HG03457 (cell line): ENCODE measurements around the gene LTBR.

Experiments
- ATAC-seq: cut with Tn5 transposase; IDR thresholded peaks from one replicate; pipeline ENCODE4 v1.9.1; 2021; ENCODE audit warnings: moderate number of reproducible peaks; ENCODE audit not compliant: unreplicated experiment

Gene LTBR

DNA sequence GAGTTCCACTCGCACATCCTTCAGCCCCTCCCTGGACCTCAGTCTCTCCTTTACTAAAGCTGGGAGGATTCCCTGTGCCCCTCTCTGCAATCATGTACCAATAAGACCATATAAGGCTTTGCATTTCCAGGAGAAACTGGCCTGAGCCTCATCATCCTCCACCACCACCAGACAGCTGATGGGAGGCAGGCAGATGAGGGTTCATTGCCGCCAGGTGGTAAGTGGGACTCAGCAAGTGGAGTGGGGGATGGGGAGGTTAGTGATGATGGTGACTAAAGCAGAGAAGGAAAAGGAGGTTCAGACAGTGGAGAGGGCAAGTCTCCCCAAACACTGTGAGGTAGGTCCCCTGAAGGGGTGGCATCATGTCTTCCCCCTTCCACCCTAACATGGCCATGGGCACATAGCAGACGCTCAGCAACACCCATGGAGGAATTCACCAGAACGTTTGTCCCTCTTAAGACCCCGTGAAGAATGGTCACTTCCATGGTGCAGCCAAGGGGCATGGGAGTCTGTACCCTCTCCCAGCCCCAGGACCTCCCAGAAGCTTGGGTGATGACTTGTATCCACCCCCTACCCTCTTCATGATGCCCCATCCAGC is 37.6 kb upstream of the LTBR start:
- ATAC-seq, result no peak

DNA sequence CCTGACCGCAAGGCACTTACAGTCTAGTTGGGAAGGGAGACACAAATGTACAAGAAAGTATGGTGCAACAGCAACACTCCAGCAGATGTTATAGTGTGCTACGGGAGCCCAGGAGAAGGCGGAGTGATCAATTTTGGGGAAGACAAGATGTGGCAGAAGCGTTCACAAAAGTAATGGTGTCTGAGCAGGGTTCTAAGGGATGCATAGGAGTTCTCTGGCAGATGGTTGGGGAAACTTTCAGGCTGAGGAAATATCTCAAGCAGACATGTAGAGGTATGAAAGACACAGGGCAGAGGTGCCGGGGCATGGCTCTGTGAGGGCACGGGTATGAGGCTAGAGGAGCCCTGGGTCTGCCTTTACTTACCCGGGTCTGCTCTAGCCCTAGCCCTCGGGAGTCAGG is 37.0 kb upstream of the LTBR start:
- ATAC-seq, result no peak

DNA sequence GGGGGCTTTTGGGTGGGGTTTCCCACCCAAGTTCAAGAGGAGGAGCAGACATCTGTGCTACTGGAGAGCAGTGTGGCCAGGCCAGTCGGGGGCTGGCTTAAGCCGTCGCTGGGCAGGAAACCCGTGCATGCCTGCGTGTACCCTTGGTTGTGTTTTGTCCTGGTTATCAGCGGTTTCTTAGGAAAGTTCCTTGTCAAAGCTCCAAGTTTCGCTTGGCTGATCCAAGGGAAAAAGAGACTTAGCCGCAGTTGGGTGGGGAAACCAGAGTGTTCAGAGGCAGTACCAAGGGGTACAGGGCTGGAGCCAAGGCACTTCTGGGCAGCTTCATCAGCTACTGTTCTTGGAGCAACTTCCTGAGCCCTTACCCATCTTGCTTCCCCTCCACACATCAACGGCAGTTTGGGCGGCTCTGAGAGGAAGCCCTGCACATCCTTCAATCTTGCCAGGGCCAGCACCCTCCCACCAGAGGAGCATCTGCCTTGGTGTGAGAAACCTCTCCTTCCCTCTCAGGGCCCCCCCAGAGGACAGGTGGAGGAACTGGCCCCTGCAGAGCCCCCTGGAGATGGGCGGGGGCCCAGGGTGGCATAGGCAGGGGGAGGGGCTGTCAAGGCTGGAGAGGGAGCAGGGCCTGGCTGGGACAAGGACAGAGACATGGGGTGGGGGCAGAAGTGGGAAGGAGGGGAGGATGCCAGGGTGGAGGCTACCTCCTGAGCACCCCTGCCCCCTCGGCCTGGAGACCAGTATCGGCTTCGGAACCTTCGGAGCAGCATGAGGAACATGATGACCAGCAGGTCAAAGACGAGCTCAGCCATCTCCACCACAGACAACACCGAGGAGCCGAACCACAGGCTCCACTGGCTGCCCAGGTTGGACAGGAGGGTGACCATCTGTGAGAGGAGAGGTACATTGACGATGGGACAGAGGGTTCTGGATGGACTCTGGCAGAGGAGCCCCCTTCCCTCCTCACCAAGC is 36.3 kb upstream of the LTBR start:
- ATAC-seq, result no peak

DNA sequence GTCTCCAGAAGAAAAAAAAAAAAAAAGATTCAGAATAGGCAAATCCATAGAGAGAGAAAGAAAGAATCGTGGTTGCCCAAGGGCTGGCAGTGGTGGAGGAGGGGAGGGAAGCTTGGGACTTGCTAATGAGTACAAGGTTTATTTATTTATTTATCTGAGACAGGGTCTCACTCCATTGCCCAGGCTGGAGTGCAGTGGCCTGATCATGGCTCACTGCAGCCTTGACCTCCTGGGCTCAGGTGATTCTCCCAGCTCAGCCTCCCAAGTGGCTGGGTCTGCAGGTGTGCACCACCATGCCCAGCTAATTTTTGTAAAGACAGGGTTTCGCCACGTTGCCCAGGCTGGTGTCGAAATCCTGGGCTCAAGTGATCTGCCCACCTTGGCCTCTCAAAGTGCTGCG is 32.3 kb upstream of the LTBR start:
- ATAC-seq, result no peak

DNA sequence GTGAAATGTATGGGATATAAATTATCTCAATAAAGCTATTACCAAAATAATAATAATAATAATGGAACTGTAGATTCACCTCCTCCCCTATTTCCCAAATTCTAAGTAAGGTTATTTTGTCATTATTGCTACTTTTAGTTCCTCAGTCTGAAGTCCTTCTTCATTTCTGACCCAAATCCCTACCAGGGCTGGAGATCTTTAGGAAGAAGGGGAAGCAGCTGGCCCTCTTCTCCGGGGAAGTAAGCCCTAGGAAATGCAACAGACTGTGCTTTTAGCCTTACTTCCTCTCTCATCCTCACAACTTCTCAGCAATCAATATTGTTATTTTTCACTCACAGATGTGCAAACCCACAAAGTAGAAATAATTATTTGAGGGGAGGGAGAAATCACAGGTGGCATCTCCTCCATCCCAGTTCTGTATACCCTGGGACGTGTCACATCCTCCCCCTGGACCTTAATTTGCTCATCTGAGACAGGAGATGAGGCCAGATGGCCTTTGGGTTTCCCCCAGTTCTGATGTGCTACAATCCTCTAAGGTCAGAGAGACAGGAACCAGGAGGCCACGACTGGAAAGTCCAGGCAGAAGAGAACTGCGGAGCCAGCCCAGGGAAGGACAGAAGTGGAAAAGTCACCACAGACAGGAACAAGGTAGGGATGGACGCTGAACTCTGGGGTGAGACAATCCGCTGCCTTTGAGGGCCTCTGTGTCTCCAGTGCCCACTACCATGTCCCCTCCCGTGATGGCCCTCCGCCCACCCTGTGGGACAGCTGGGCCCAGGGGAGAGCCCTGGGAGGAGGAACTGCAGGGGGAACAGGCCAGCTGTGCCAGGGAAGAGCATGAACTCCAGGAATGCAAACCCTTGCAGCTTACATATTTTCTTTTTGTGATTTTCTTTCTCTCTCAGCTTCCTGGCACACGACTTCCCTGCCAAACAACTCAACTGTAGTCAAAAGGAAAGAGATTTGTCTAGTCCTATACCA is 31.5 kb upstream of the LTBR start:
- ATAC-seq, result no peak

DNA sequence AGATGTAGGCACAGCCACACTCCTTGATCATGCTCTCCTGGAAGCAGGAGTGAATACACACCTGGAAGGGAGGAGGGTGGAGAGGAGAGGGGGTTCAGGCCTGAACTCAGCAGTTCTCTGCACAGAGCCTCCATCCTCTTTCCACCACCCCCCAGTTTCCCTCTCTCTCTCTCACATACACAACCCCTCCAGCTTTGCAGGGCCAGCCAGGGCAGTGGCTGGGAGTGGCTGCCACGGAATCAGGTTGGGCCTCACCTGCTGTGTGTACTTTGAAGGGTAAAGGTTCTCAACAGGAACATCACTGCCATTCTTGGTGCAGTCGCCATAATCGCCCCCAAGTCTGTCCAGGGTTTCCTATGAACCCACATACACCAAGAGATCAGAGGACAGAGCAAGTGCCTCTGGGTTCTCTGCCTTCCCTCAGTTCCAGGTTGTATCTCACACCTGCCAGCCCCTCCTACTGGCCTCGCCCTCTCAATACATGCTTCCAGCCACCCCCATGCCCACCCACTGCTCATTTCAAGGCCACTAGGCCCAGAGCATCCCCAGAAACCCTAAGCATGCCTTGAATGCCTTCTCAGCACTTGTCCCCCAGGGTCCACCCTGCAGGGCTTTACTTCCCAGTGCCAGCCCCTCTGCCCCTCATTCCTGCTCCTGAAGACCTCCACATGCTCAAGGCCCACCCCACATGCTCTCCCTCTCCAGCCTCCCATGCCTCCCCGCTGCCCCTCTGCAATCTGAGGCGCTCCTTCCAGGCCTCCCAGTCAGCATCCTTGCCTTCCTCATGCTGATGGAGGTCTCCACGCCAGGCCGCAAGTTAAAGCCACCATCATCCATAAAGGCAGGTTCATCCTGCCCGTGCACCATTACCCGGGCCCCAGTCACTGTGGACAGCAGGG is 29.2 kb upstream of the LTBR start:
- ATAC-seq, result no peak

DNA sequence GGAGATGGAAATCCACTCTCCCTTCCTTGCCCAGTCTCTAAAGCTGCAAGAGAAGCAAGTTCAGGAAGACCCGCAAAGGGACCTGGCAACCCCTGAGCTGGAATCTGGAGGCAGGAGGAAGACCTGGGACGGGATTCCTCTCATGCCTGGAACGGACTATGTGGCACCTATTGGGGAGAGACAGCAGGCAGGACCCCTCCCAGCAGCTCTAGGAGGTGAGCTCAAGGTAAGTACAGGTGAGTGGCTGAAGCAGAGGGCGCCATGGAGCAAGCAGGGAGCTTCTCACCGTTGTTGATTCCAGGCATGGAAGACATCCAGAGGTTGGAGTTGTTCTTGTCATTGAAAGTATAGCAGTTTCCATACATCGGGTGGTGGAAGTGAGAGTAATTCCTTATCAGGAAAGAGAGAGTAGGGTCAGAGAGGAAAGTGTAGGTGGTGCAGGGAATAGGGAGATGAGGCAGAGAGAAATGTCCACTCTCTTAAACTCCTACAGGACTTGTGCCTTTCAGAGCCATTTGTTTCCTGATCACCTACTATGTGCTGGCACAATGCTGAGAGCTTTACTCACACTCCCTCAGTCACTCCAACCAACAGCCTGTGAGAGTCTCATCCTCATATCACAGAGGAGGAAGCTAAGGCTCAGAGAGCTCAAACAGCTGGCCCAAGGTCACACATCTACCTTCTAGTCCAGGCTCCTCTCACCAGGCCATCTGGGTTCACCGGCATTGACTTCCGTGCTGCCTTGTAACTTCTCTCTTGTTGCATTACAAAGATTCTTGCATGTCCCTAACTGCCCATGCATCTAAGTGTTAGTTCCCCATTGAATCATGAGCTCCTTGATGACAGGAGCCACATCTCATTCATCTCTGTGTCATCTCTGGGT is 28.2 kb upstream of the LTBR start:
- ATAC-seq, result no peak

DNA sequence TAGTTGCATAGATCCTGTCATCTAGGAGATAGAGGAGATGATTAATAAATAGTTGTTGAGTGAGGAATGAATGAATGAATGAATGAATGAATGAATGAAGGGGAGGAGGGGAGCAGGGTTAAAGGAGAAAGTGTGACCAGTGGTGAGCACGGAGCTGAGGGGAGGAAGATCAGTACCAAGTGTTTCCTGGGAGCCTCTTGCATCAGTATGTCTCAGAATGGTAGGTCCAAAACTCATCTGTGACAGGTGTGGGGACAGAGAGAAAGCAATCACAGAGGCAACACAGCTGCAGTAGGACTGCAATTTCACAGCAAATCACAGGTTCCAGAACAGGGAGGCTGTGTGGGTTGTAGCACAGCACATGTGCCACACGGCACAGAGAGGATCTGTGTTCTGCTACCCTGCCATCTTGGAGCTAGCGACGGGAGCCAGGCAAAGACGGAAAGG is 27.6 kb upstream of the LTBR start:
- no peak for ATAC-seq

DNA sequence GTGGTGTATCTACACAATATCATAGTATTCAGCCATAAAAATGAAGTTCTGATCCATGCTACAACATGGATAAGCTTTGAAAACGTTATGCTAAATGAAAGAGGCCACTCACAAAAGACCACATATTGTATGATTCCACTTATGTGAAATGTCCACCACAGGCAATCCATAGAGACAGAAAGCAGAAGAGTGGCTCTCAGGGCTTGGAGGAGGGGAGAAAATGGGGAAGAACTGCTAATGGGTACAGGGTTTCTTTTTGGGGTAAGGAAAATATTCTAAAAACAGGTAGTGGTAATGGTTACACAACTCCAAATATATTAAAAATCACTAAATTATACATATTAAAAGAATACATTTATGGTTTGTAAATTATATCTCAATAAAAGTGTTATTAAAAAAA is 25.1 kb upstream of the LTBR start:
- ATAC-seq, result no peak

DNA sequence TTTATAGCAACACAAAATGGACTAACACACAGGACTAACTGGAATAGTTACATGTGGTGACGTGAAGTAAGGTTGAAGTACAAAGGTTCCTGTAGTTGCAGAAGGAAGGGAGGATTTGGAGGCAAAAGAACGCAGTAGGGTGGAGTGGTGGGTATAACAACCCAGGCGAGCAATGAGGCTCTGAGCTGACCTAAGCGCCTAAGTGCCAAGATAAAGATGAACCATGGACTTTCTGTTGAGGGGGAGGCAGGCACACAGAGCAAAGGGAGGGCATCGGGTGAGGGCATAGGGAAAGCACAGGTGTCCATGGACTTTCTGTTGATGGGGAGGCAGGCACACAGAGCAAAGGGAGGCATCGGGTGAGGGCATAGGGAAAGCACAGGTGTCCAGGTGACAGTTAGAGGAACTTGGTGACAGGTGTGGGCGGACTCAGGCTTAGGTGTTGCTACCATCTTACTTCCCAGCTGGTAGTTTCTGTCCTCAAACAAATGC is 23.8 kb upstream of the LTBR start:
- no peak for ATAC-seq

DNA sequence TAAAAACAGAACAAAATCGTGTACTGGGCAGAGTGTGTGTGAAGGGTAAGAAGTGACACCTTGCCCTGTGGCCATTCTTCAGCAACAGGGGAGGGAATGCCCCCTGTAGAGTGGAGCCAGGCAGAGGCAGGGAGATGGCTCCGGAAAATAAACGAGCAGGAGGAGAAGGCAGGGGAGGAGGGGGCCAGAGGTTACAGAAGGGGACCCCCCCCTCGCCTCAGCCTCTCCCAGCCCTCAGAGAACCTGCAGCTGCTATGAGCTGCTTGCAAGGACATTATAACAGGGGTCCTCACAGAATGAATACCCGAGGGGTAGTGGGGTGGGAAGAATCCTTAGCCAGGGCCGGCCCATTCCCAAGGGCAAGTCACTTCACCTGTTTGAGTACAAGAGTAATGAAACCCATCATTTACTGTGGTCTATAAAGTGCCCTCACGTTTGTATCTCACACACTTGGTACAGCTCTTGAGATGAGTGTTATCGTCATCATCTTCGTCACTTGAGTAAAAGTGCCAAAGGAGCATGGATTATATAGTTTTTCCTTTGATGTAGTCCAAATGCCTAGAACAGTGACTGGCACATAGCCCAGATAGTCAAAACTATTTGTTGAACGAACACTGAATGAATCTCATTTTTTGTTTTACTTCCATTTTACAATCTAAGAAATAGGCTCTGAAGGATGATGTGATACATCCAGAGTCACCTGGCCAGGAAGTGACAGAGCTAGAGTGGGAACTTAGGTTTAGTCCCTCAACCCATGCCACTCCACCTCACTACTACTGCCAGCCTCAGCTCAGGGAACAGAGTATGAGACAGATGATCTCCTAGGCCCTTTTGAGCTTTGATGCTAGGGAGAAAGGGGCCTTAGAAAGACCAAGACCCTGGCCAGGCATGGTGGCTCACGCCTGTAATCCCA is 23.1 kb upstream of the LTBR start:
- no peak for ATAC-seq

DNA sequence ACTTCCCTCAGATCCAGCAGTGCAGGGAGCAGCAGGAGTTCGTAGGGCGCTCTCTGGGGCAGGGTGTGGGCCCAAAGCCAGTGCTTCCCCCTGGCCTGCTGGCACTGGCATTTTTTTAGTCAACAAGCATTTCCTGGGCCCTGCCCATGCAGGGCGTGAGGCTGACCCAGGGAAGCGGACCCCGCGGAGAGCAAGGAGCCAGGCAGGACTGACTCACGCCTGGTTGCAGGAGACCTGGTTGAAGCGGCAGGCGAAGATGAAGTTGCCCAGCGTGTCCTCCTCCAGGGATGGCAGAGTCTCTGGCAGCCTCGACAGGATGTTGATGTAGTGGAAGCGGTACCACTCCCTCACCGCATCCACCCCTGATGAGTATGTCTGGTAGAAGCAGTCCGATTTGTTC is 22.1 kb upstream of the LTBR start:
- no peak for ATAC-seq

DNA sequence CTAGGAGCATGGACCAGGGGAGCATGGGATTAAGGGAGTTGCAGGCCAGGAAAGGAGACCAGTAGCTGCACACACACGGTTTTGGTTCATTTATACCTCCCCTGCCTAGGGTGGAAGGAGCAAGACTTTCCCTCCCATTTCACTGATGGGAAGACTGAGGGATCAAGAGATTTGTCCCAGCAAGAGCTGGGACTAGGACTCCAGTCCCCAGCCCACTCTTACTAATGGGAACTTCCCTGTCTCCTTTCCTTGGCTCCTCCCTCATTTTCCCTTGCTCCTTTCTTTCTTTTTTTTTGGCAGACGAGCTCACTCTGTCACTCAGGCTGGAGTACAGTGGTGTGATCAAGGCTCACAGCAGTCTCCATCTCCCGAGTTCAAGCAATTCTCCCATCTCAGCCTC is 21.6 kb upstream of the LTBR start:
- ATAC-seq, result no peak

DNA sequence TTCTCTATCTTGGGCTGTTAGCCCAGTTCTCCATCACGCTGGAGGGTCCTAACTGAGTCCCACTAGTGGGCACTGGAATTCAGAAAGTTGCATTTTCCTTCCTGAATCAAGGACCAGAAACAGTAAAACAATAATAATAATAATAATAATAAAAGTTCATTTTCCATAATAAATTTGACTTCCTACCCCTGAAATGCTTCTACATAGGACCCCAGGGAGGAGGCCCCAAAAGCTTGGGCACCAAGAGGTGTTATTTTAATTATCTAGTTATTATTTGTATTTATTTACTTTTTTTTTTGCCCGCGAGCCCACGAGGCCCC is 21.0 kb upstream of the LTBR start:
- ATAC-seq, result no peak

DNA sequence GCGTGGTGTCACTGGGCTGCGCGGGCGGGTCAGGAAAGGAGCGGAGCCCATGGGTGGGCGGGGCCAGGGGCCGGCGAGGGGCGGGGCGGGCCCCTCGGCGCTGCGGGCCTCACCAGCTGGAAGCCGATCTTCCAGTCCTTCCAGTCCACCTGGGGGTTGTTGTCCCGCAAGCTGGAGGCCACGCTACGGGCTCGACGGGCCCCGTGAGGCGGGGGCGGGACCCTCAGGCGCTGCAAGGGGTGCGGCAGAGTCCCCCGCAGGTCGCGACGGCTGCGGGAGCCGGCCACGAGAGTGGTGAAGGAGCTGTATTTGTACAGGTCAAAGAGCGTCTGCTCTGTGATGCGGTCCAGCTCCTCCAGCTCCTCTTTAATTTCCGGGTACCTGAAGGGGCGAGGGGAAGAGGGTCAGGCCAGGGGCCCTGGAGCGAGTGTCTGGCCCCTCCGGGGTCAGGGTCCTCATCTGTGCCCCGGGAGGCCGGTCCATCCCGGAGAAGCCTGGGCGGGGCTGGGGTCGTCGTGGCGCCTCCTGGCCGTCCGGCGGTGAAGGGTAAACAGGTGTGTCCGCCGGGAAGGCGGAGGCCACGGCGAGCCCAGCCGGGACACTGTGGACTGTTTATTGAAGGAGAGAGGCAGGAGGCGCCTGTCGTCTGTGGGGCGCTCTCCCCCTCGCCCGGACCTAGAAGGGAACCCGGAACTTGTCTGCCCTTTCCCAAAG is 20.5 kb upstream of the LTBR start:
- no peak for ATAC-seq

DNA sequence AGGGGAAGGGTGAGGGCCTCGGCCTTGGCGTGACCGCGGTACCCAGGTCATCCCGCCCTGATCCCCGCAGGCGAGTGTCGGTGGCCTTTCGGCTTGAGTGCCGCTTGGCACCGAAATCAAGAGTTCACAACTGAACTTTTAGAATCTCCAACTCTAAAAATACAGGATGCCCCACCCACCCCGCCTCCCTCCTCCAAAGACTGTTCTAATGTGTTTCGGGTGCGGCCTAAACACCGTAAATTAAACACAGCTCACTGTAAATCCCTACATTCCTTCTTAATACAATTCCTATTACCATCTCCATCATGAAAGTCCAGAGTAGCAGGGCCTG is 20.0 kb upstream of the LTBR start:
- no peak for ATAC-seq

DNA sequence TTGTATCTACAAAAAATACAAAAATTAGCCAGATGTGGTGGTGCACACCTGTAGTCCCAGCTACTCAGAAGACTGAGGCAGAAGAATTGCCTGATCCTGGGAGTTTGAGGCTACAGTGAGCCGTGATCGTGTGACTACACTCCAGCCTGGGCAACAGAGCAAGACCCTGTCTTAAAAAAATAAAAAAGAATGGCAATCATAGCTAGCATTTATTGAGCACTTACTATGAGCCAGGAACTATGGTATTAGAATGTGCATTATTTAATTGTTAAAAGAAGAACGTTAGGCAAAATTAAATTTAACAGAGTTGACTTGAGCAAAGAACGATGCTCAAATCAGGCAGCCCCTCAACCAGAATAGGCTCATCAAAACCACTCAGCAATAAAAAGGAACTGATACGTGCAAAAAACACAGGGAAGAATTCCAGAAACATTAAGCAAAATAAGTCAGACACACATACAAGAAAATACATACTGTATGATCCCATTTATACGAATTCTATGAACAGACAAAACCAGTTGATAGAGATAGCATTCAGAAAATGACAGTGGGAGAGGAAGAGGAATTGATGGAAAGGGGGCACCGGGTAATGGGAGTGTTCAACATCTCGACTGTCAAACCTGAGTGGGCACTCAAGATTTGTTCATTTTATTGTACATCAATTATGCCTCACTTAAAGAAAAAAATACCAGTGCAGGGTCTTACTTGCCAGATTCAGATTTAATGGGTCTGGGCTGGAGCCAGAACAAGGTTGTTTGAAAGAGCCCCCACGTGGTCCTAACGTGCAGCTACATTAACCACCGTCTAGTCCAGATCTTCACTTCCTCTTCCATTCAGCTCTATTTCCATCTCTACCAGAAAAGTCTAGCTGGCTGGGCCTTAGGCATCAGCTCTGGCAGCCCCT is 16.6 kb upstream of the LTBR start:
- ATAC-seq, result no peak
